Fibroblast of lung (primary cell): ENCODE data around the gene ERFL.

Source experiments
- CTCF ChIP-seq, 2 donors: IDR thresholded peaks in 1 of 2; conservative IDR thresholded peaks in 1 of 2; 1 replicate in 1 of 2; 2 replicates in 1 of 2; pipeline ENCODE4 v1.5.1; 2011 to 2012; ENCODE audit warnings: low read length in 2 of 2, control low read depth in 1 of 2, inconsistent platforms in 1 of 2, low read depth in 1 of 2, mild to moderate bottlenecking in 1 of 2
- EZH2 ChIP-seq: IDR thresholded peaks from 2 replicates; pipeline ENCODE4 v1.5.1; 2012; ENCODE audit warnings: low read length, control low read depth, mild to moderate bottlenecking; ENCODE audit errors: missing control alignments

- TF ChIP-seq EZH2, result no peak
- no peak for TF ChIP-seq CTCF (conservative IDR thresholded peaks at IDR 0.05 in 1 of 2, IDR thresholded peaks at IDR 0.05 in 1 of 2; ENCODE audit: low read depth in 1 of 2, low read length in 2 of 2)
Measured at GRCh38 chr19:41860419-41861115, 67.7 kb downstream of the ERFL start.
